Measurements from ENCODE around the gene BLMH.

DNA sequence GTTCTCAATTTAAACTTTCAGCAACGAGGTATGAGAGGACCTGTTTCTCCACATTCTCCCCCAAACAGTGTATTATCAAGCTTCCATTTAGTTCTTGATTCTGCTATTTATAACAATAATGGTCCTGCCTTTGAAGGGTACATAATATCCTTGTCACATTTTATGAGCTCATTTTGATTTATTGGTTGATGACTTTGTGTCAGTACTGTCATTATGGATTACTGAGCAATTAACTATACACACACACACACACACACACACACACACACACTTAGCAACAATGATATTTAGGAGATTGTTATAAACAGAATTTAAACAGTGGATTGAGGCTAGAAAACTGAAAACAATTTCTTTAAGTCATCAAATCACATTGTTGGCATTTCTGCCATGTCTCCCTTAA is 35.1 kb upstream of the BLMH start:
- TF ChIP-seq CTCF (conservative IDR thresholded peaks at IDR 0.05 in 1 of 2, IDR thresholded peaks at IDR 0.05 in 1 of 2; ENCODE audit: low read depth in 1 of 2, low read length in 2 of 2) = no peak
- no peak for TF ChIP-seq EZH2 (IDR thresholded peaks at IDR 0.05; ENCODE audit: low read length, missing control alignments)

Measured in fibroblast of lung (primary cell).